GM13977 (cell line): ENCODE results near the gene STOML1.

Experiments
- DNase-seq: peaks from one replicate; pipeline ENCODE4 v3.0.0; 2012; ENCODE audit warnings: low spot score
- CTCF ChIP-seq: IDR thresholded peaks from 2 replicates; pipeline ENCODE4 v1.5.1; 2012; ENCODE audit warnings: mild to moderate bottlenecking, control low read depth; ENCODE audit not compliant: insufficient read depth; ENCODE audit errors: extremely low read depth, missing control alignments
- in situ Hi-C: fragments of 300-500 bp; cut with MboI; formaldehyde crosslinking; loops from one replicate; pipeline ENCODE4 v1.12.0; 2022; ENCODE audit warnings: low sequenced_read_pairs, low pct_unique_long_range_greater_than_20kb, mixed read lengths, inconsistent platforms; ENCODE audit not compliant: unreplicated experiment

The STOML1 gene

GRCh38 chr15:73955861-73956742 lies 36.0 kb downstream of the STOML1 start:
- in situ Hi-C loops = no loop called here
- no peak for TF ChIP-seq CTCF
- no peak for DNase-seq

- no peak for DNase-seq
- in situ Hi-C loops = no loop called here
- no peak for TF ChIP-seq CTCF
Measured at GRCh38 chr15:73955326-73955725, 36.8 kb downstream of the STOML1 start.

DNA sequence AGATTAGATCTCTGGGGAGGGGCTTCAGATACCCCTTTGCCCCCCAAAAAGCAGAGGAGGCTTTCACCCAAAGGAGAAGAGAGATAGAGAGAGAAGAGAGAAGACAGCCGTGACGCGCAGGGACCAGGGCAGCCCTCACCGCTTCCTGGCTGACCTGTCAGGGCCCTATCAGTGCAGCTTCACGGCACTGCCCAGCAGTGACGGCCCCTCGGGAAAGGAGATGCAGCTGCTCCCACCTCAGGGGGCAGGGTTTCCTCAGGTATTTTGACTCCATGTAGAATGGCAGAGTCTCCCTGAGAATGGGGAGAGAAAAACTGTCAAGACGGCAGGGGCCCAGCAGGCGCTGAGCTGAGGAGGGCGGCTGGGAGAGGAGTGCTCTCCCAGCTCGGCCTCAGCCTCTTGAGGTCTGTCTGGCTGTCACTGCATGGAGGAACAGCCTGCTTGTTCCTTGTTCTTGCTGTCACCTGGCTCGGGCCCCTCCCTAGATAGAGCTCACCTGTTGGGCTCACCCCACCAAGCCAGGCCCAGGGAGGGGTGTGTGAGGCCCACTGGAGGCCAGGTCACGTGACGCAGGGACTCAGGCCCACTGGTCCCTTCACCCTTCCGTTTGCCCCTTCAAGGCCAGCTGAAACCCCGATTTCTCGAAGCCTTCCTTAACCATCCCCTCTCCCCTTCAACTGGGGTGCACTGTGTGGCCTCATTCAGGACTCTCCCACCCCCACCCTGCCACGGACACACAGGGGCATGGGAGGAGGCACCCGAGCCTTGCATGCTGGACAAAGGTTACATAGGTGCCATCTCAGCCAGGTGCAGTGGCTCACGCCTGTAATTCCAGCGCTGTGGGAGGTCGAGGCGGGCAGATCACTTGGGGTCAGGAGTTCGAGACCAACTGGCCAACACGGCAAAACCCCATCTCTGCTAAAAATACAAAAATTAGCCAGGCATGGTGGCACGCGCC lies 37.6 kb downstream of the STOML1 start:
- in situ Hi-C loops = no loop called here
- TF ChIP-seq CTCF = no peak
- no peak for DNase-seq

- no peak for DNase-seq
- no peak for TF ChIP-seq CTCF
- in situ Hi-C loops = no loop called here
Measured at GRCh38 chr15:73952913-73953750, 39.0 kb downstream of the STOML1 start.

- no peak for TF ChIP-seq CTCF
- in situ Hi-C loops = no loop called here
- no peak for DNase-seq
Measured at GRCh38 chr15:73952171-73952912, 39.8 kb downstream of the STOML1 start.
